GM12878 (cell line): Measurements from ENCODE around the gene CALN1. TPM values are rescaled to one million over a fixed set of nuclear protein-coding genes. Genes with fewer than 3 reads are reported as not detected.

Experiments used
- ATAC-seq: fragments of 200-7000 bp; cut with Tn5 transposase; 3 replicates; pipeline ENCODE4 v1.9.1; 2020; ENCODE audit warnings: mild to moderate bottlenecking, moderate library complexity
- BruUV-seq: library from RNA; stranded (reverse); fragments of 400-500 nt; replicated peaks from 2 replicates; lab custom pipeline; 2021; lab: Mats Ljungman, UMichigan
- CTCF ChIA-PET: fragments of 300-600 bp; sonication (Branson Sonifier 250); formaldehyde crosslinking; extraction: SDS; loops from one replicate; lab custom pipeline; 2021; ENCODE audit warnings: inconsistent platforms; lab: Yijun Ruan, JAX
- POLR2A ChIA-PET: fragments of 350-600 bp; formaldehyde crosslinking; extraction: SDS; loops from one replicate; lab custom pipeline; 2021; ENCODE audit warnings: inconsistent platforms; lab: Charles Lee
- RAD21 ChIA-PET: fragments of 300-600 bp; sonication (Branson Sonifier 250); formaldehyde crosslinking; loops from one replicate; lab custom pipeline; 2023; ENCODE audit warnings: antibody characterized with exemption; ENCODE audit not compliant: unreplicated experiment; lab: Charles Lee
- SMC1A ChIA-PET: fragments of 300-600 bp; sonication (Branson Sonifier 250); formaldehyde crosslinking; loops from one replicate; lab custom pipeline; 2023; ENCODE audit not compliant: unreplicated experiment, uncharacterized antibody; lab: Charles Lee
- DNase-seq: peaks from one replicate; pipeline ENCODE4 v3.0.0-alpha.2; 2011; ENCODE audit warnings: low read depth, low spot score
- FAIRE-seq: peaks from 3 replicates; lab custom pipeline; 2011; peaks lifted over from hg19 to GRCh38; lab: Jason Lieb, UNC
- H2AFZ ChIP-seq: 2 replicates; pipeline ENCODE4 v1.6.0; 2011; ENCODE audit warnings: low read depth, low read length, control low read depth; ENCODE audit not compliant: control insufficient read depth
- H3K27ac ChIP-seq: 2 replicates; pipeline ENCODE4 v1.5.1; 2011; ENCODE audit warnings: control low read depth; ENCODE audit not compliant: control insufficient read depth, insufficient read depth
- H3K27me3 ChIP-seq, 2 experiments: replicated peaks in 1 of 2; 2 replicates each; pipeline versions ENCODE4 v1.6.0 to v1.6.1; 2011; ENCODE audit warnings: low read length in 1 of 2; ENCODE audit not compliant: control insufficient read depth in 2 of 2, insufficient read depth in 2 of 2
- H3K36me3 ChIP-seq, 2 experiments: 2 replicates each; pipeline ENCODE4 v1.5.1; 2011; ENCODE audit warnings: low read length in 1 of 2; ENCODE audit not compliant: control insufficient read depth in 2 of 2, insufficient read depth in 2 of 2
- H3K4me1 ChIP-seq: 2 replicates; pipeline ENCODE4 v1.6.1; 2011; ENCODE audit warnings: mild to moderate bottlenecking, low read length, moderate library complexity, mixed read lengths; ENCODE audit not compliant: control insufficient read depth, insufficient read depth
- H3K4me2 ChIP-seq: 2 replicates; pipeline ENCODE4 v1.6.0; 2011; ENCODE audit warnings: control low read depth; ENCODE audit not compliant: control insufficient read depth, insufficient read depth
- H3K4me3 ChIP-seq: fragments of 200-600 bp; sonication (generic); 2 replicates; pipeline ENCODE4 v1.5.1; 2016
- H3K79me2 ChIP-seq: 2 replicates; pipeline ENCODE4 v1.6.0; 2011; ENCODE audit warnings: low read length; ENCODE audit not compliant: control insufficient read depth, insufficient read depth
- H3K9ac ChIP-seq: 2 replicates; pipeline ENCODE4 v1.8.0; 2011; ENCODE audit warnings: low read length, control low read depth, mixed read lengths; ENCODE audit not compliant: control insufficient read depth, insufficient read depth
- H3K9me3 ChIP-seq: replicated peaks from 3 replicates; pipeline ENCODE4 v1.5.1; 2011; ENCODE audit warnings: mild to moderate bottlenecking, low read length; ENCODE audit not compliant: control insufficient read depth, insufficient read depth
- H4K20me1 ChIP-seq: 2 replicates; pipeline ENCODE4 v1.6.0; 2011; ENCODE audit not compliant: control insufficient read depth, insufficient read depth
- ATF7 ChIP-seq: fragments of 450-650 bp; IDR thresholded peaks from 2 replicates; pipeline ENCODE4 v1.6.1; 2016; ENCODE audit warnings: low read depth, mild to moderate bottlenecking
- JUND ChIP-seq: IDR thresholded peaks from 2 replicates; pipeline ENCODE4 v1.6.1; 2012; ENCODE audit warnings: low read depth, mild to moderate bottlenecking, low read length, improper control_type of control experiment, moderate library complexity
- WGBS: methylation state at CpG from one replicate; pipeline ENCODE4 v1.1.6; 2016; ENCODE audit warnings: low lambda C conversion rate; ENCODE audit not compliant: insufficient replicate concordance, insufficient coverage; ENCODE audit errors: missing lambda C conversion rate; 5-methylcytosine and 5-hydroxymethylcytosine counted together
- in situ Hi-C: fragments of 300-500 bp; cut with MboI; formaldehyde crosslinking; loops from 9 replicates; pipeline ENCODE4 v1.14.3; 2018; ENCODE audit warnings: mixed read lengths
- intact Hi-C: fragments of 100-400 bp; cut with micrococcal nuclease; formaldehyde crosslinking; loops from one replicate; pipeline ENCODE4 v1.14.2; 2022; ENCODE audit not compliant: unreplicated experiment
- polyA plus RNA-seq, 11 experiments: library from polyadenylated mRNA; depleted of rRNA in 4 of 11; unstranded in 6 of 11; stranded (reverse) in 5 of 11; fragments of >200 nt; fragmentation: Nextera tagmentation in 4 of 11; fragmentation: Illumina TruSeq in 1 of 11; extraction: Ambion mirVana in 4 of 11; extraction: Trizol in 1 of 11; gene quantifications; 1 replicate in 1 of 11; 2 replicates in 10 of 11; pipeline versions ENCODE4 v1.2.1 to v1.2.3, GENCODE V29; 2011 to 2016; ENCODE audit warnings: inconsistent platforms in 2 of 11, missing spikeins in 2 of 11, low read depth in 1 of 11
- total RNA-seq, 4 experiments: library from RNA; depleted of rRNA in 3 of 4; stranded (reverse); fragments of >200 nt in 3 of 4; fragmentation: Illumina TruSeq in 1 of 4; extraction: Trizol in 1 of 4; gene quantifications; 2 replicates each; pipeline versions ENCODE4 v1.2.1 to v1.2.3, GENCODE V29; 2013 to 2021
- TF ChIP-seq, protein P1 (sequence below): fragments of 450-650 bp; IDR thresholded peaks from 2 replicates; pipeline ENCODE4 v1.6.1; 2016; ENCODE audit warnings: mild to moderate bottlenecking
- TF ChIP-seq, protein P2 (sequence below): fragments of 450-650 bp; IDR thresholded peaks from 2 replicates; pipeline ENCODE4 v1.6.1; 2016; ENCODE audit warnings: mild to moderate bottlenecking, moderate library complexity, borderline replicate concordance

Gene CALN1
- total and polyA plus RNA-seq, 10 of the 15 experiments (the other 5 are each of a cell fraction or from before 2014, with no cell fraction given) = 0.48 to 15.3 (median 1.6) TPM

DNA sequence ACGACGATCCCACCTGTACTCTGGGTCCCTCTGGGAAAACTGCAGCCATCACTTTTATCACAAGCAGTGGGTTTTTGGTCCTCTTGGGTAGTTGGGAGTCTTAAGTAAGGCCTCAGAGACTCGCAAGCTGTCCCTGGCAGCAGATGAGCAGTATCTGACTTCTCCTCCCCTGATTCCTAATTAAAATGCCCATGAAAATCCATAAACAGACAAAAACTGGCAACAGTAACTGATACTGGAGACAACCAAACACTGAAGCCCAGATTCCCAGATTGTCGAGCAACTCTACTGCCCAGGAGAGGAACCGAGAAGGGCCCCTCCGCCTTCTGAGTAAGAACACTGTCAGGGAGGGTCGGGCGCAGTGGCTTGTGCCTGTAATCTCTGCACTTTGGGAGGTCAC lies 333.8 kb downstream of the CALN1 start:
- in situ Hi-C loops = no loop called here

More for the DNA sequence above, 333.8 kb downstream of the CALN1 start:
- DNase-seq (no peak), FAIRE-seq (no peak), ATAC-seq (no peak)
- no peaks in the 10 kb centered on the region for H4K20me1 ChIP-seq
- WGBS = 40% methylated on average over 8 of the region's 8 CpGs
- no peak overlapping the region for H3K4me3 ChIP-seq
- H3K4me1 ChIP-seq = no peaks in the 10 kb centered on the region
- SMC1A ChIA-PET = no interaction called here
- no peak overlapping the region for H2AFZ ChIP-seq
- intact Hi-C loops = no loop called here
- no peaks in the 10 kb centered on the region for H3K79me2 ChIP-seq
- TF ChIP-seq, protein P1, sequence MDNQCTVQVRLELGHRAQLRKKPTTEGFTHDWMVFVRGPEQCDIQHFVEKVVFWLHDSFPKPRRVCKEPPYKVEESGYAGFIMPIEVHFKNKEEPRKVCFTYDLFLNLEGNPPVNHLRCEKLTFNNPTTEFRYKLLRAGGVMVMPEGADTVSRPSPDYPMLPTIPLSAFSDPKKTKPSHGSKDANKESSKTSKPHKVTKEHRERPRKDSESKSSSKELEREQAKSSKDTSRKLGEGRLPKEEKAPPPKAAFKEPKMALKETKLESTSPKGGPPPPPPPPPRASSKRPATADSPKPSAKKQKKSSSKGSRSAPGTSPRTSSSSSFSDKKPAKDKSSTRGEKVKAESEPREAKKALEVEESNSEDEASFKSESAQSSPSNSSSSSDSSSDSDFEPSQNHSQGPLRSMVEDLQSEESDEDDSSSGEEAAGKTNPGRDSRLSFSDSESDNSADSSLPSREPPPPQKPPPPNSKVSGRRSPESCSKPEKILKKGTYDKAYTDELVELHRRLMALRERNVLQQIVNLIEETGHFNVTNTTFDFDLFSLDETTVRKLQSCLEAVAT = no peak
- TF ChIP-seq ATF7 (no peak), JUND (no peak)
- TF ChIP-seq, protein P2, sequence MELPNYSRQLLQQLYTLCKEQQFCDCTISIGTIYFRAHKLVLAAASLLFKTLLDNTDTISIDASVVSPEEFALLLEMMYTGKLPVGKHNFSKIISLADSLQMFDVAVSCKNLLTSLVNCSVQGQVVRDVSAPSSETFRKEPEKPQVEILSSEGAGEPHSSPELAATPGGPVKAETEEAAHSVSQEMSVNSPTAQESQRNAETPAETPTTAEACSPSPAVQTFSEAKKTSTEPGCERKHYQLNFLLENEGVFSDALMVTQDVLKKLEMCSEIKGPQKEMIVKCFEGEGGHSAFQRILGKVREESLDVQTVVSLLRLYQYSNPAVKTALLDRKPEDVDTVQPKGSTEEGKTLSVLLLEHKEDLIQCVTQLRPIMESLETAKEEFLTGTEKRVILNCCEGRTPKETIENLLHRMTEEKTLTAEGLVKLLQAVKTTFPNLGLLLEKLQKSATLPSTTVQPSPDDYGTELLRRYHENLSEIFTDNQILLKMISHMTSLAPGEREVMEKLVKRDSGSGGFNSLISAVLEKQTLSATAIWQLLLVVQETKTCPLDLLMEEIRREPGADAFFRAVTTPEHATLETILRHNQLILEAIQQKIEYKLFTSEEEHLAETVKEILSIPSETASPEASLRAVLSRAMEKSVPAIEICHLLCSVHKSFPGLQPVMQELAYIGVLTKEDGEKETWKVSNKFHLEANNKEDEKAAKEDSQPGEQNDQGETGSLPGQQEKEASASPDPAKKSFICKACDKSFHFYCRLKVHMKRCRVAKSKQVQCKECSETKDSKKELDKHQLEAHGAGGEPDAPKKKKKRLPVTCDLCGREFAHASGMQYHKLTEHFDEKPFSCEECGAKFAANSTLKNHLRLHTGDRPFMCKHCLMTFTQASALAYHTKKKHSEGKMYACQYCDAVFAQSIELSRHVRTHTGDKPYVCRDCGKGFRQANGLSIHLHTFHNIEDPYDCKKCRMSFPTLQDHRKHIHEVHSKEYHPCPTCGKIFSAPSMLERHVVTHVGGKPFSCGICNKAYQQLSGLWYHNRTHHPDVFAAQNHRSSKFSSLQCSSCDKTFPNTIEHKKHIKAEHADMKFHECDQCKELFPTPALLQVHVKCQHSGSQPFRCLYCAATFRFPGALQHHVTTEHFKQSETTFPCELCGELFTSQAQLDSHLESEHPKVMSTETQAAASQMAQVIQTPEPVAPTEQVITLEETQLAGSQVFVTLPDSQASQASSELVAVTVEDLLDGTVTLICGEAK = no peak
- H3K27me3 ChIP-seq = no peaks in the 10 kb centered on the region
- POLR2A ChIA-PET = no interaction called here
- no peak overlapping the region for H3K4me2 ChIP-seq
- no peaks in the 10 kb centered on the region for H3K36me3 ChIP-seq
- no TSS peak for BruUV-seq
- RAD21 ChIA-PET = no interaction called here
- no peaks in the 10 kb centered on the region for H3K9me3 ChIP-seq
- no peak overlapping the region for H3K9ac ChIP-seq
- CTCF ChIA-PET = no interaction called here
- no peak overlapping the region for H3K27ac ChIP-seq
